Skeletal muscle tissue (tissue), 1 donor: Measurements from ENCODE around the gene TAS2R38. TPM values are rescaled to one million over a fixed set of nuclear protein-coding genes. Genes with fewer than 3 reads are reported as not detected.

ENCODE experiments used
- total RNA-seq: library from RNA; depleted of rRNA; stranded (reverse); fragments of >200 nt; gene quantifications from one replicate; pipeline ENCODE4 v1.2.3, GENCODE V29; 2014

TAS2R38 gene
- total RNA-seq, 1 donor from 2014 or later, result not detected

Other genes starting within 250 kb of the TAS2R38 start
- 101 TPM for gene SSBP1, start 235.4 kb downstream of the TAS2R38 start, total RNA-seq
- gene TAS2R3, start 209.7 kb downstream of the TAS2R38 start, total RNA-seq, result 3.7 TPM
- 4.2 TPM for gene TAS2R4, start 197.1 kb downstream of the TAS2R38 start, total RNA-seq
- gene TAS2R5, start 183.6 kb downstream of the TAS2R38 start, total RNA-seq, result 0.52 TPM
- gene PRSS37, start 132.3 kb downstream of the TAS2R38 start, total RNA-seq, result not detected
- 0.52 TPM for gene OR9A4, start 57.4 kb downstream of the TAS2R38 start, total RNA-seq
- 0.52 TPM for gene CLEC5A, start 26.8 kb downstream of the TAS2R38 start, total RNA-seq
- 1.0 TPM for gene MGAM, start 22.1 kb upstream of the TAS2R38 start, total RNA-seq
- under 0.01 TPM for gene MGAM2, start 137.9 kb upstream of the TAS2R38 start, total RNA-seq